A549 (cell line): ENCODE results near the gene CORO2B.

ENCODE experiments used
- TF ChIP-seq, protein P1 (sequence below): fragments of 250-450 bp; sonication (Bioruptor Pico); IDR thresholded peaks from 2 replicates; pipeline ENCODE4 v1.5.0; 2021; ENCODE audit warnings: mild to moderate bottlenecking, moderate library complexity, borderline replicate concordance
- TF ChIP-seq, protein P2 (sequence below): fragments of >200 bp; sonication (Bioruptor Twin); formaldehyde crosslinking; IDR thresholded peaks from 3 replicates; pipeline ENCODE4 v1.5.1; 2016

DNA sequence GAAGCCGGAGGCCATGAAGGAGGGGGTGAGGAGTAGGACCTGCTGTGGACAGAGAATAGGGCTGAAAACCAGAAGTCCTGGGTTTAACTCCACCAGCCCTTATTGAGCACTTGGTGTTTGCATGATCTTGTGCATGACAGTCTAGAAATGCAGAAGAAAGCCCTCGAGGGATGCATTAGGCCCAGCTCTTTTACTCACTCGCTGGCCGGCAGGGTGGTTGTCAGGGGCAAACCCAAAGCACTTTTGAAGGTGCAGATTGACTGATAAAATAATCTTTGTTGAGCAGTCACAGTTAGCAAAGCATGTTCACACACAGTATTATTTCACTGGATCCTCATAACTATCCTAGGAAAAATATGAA is 55.3 kb downstream of the CORO2B start:
- TF ChIP-seq, protein P1, sequence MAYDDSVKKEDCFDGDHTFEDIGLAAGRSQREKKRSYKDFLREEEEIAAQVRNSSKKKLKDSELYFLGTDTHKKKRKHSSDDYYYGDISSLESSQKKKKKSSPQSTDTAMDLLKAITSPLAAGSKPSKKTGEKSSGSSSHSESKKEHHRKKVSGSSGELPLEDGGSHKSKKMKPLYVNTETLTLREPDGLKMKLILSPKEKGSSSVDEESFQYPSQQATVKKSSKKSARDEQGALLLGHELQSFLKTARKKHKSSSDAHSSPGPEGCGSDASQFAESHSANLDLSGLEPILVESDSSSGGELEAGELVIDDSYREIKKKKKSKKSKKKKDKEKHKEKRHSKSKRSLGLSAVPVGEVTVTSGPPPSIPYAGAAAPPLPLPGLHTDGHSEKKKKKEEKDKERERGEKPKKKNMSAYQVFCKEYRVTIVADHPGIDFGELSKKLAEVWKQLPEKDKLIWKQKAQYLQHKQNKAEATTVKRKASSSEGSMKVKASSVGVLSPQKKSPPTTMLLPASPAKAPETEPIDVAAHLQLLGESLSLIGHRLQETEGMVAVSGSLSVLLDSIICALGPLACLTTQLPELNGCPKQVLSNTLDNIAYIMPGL (CRISPR knock-in tag), result no peak
- TF ChIP-seq, protein P2, sequence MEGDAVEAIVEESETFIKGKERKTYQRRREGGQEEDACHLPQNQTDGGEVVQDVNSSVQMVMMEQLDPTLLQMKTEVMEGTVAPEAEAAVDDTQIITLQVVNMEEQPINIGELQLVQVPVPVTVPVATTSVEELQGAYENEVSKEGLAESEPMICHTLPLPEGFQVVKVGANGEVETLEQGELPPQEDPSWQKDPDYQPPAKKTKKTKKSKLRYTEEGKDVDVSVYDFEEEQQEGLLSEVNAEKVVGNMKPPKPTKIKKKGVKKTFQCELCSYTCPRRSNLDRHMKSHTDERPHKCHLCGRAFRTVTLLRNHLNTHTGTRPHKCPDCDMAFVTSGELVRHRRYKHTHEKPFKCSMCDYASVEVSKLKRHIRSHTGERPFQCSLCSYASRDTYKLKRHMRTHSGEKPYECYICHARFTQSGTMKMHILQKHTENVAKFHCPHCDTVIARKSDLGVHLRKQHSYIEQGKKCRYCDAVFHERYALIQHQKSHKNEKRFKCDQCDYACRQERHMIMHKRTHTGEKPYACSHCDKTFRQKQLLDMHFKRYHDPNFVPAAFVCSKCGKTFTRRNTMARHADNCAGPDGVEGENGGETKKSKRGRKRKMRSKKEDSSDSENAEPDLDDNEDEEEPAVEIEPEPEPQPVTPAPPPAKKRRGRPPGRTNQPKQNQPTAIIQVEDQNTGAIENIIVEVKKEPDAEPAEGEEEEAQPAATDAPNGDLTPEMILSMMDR, result no peak
